HepG2 (cell line): Measurements from ENCODE around the gene CBX2. TPM values are rescaled to one million over a fixed set of nuclear protein-coding genes. Genes with fewer than 3 reads are reported as not detected.
A peak's percentile ranks its signal among the peaks of the same experiment; 100 is the strongest.

Experiments used
- ATAC-seq: fragments of 200-7000 bp; cut with Tn5 transposase; 3 replicates; pipeline ENCODE4 v1.9.1; 2020; ENCODE audit warnings: mild to moderate bottlenecking, moderate library complexity
- BruUV-seq: library from RNA; stranded (reverse); fragments of 400-500 nt; replicated peaks from 2 replicates; lab custom pipeline; 2021; lab: Mats Ljungman, UMichigan
- CTCF ChIA-PET: fragments of 300-600 bp; formaldehyde crosslinking; extraction: SDS; loops from one replicate; lab custom pipeline; 2021; ENCODE audit warnings: low total read pairs, inconsistent platforms, low intra/inter-chr PET ratio; lab: Yijun Ruan, JAX
- POLR2A ChIA-PET: fragments of 350-600 bp; sonication (Branson Sonifier 250); formaldehyde crosslinking; loops from one replicate; lab custom pipeline; 2020; ENCODE audit warnings: antibody characterized with exemption, inconsistent platforms; lab: Yijun Ruan, JAX
- DNase-seq: peaks from one replicate; pipeline ENCODE4 v3.0.0-alpha.2; 2015; ENCODE audit warnings: low spot score
- FAIRE-seq: peaks from 3 replicates; lab custom pipeline; 2011; peaks lifted over from hg19 to GRCh38; lab: Jason Lieb, UNC
- H2AFZ ChIP-seq: one replicate; pipeline ENCODE4 v1.6.1; 2011; ENCODE audit warnings: low read length, inconsistent platforms
- H3K27ac ChIP-seq: fragments of 300-600 bp; 3 replicates; pipeline ENCODE4 v1.8.0; 2011; ENCODE audit warnings: mixed run types, mild to moderate bottlenecking, mixed read lengths, low read length, inconsistent platforms; ENCODE audit not compliant: insufficient read depth; ENCODE audit errors: extremely low read length
- H3K27me3 ChIP-seq, 2 experiments: fragments of 200-600 bp in 1 of 2; 2 replicates in 1 of 2; 3 replicates in 1 of 2; pipeline versions ENCODE4 v1.6.0 to v1.8.0; 2011; ENCODE audit warnings: low read length in 2 of 2, mild to moderate bottlenecking in 2 of 2, moderate library complexity in 2 of 2, inconsistent platforms in 1 of 2; ENCODE audit not compliant: insufficient read depth in 2 of 2, control insufficient read depth in 1 of 2
- H3K36me3 ChIP-seq, 2 experiments: fragments of 200-600 bp in 1 of 2; replicated peaks in 1 of 2; 2 replicates in 1 of 2; 3 replicates in 1 of 2; pipeline versions ENCODE4 v1.5.1 to v1.8.0; 2011; ENCODE audit warnings: low read length in 2 of 2, inconsistent platforms in 1 of 2; ENCODE audit not compliant: insufficient read depth in 2 of 2, control insufficient read depth in 1 of 2
- H3K4me1 ChIP-seq: 2 replicates; pipeline ENCODE4 v1.5.1; 2012; ENCODE audit warnings: low read length, inconsistent platforms; ENCODE audit not compliant: insufficient read depth
- H3K4me2 ChIP-seq: 2 replicates; pipeline ENCODE4 v1.6.0; 2011; ENCODE audit warnings: low read depth, low read length, inconsistent platforms
- H3K4me3 ChIP-seq, 3 experiments: fragments of 200-600 bp in 1 of 3; sonication (generic), shearing (Covaris generic) in 1 of 3; replicated peaks in 1 of 3; 2 replicates each; pipeline ENCODE4 v1.5.1; 2011 to 2016; ENCODE audit warnings: low read length in 3 of 3, inconsistent platforms in 2 of 3, low read depth in 2 of 3, mild to moderate bottlenecking in 2 of 3, control low read depth in 1 of 3, mixed read lengths in 1 of 3; ENCODE audit not compliant: insufficient read depth in 1 of 3
- H3K79me2 ChIP-seq: one replicate; pipeline ENCODE4 v1.6.1; 2011; ENCODE audit warnings: low read length, inconsistent platforms; ENCODE audit not compliant: insufficient read depth
- H3K9ac ChIP-seq: 2 replicates; pipeline ENCODE4 v1.6.0; 2011; ENCODE audit warnings: mild to moderate bottlenecking, low read depth, low read length, inconsistent platforms; ENCODE audit not compliant: insufficient read depth
- H3K9me3 ChIP-seq: 2 replicates; pipeline ENCODE4 v1.5.1; 2012; ENCODE audit warnings: mild to moderate bottlenecking, low read length
- H4K20me1 ChIP-seq: 2 replicates; pipeline ENCODE4 v1.6.0; 2011; ENCODE audit warnings: inconsistent platforms, mild to moderate bottlenecking, low read length, moderate library complexity; ENCODE audit not compliant: insufficient read depth
- ATF1 ChIP-seq: IDR thresholded peaks from 2 replicates; pipeline ENCODE4 v1.6.1; 2016; ENCODE audit warnings: mild to moderate bottlenecking, control low read depth
- ATRX ChIP-seq: sonication (generic); formaldehyde crosslinking; IDR thresholded peaks from 2 replicates; pipeline ENCODE4 v1.4.0; 2020; ENCODE audit warnings: missing genetic modification reagents, borderline replicate concordance
- DRAP1 ChIP-seq: IDR thresholded peaks from 2 replicates; pipeline ENCODE4 v1.6.1; 2016; ENCODE audit warnings: missing genetic modification reagents, missing compliant biosample characterization
- ETS1 ChIP-seq: sonication (generic); formaldehyde crosslinking; IDR thresholded peaks from 2 replicates; pipeline ENCODE4 v1.4.0; 2020; ENCODE audit warnings: missing genetic modification reagents
- HOXD1 ChIP-seq: sonication (generic); formaldehyde crosslinking; IDR thresholded peaks from 2 replicates; pipeline ENCODE4 v1.5.0; 2020; ENCODE audit warnings: missing genetic modification reagents
- KDM1A ChIP-seq: IDR thresholded peaks from 2 replicates; pipeline ENCODE4 v1.6.1; 2016; ENCODE audit warnings: missing compliant biosample characterization
- KLF16 ChIP-seq, 2 experiments: sonication (generic) in 1 of 2; formaldehyde crosslinking in 1 of 2; IDR thresholded peaks; 2 replicates each; pipeline versions ENCODE4 v1.6.1 to v1.8.0; 2016 to 2023; ENCODE audit warnings: missing genetic modification reagents in 2 of 2, missing compliant biosample characterization in 1 of 2
- MAFG ChIP-seq: sonication (generic); formaldehyde crosslinking; IDR thresholded peaks from 2 replicates; pipeline ENCODE4 v1.5.1; 2020; ENCODE audit warnings: mild to moderate bottlenecking, missing genetic modification reagents
- POLR2A ChIP-seq, 2 experiments: IDR thresholded peaks; 2 replicates each; pipeline ENCODE4 v1.6.1; 2011; ENCODE audit warnings: low read depth in 2 of 2, low read length in 2 of 2, mild to moderate bottlenecking in 1 of 2, moderate library complexity in 1 of 2; ENCODE audit not compliant: insufficient read depth in 1 of 2
- SMAD3 ChIP-seq: sonication (generic); formaldehyde crosslinking; IDR thresholded peaks from 2 replicates; pipeline ENCODE4 v1.4.0; 2020; ENCODE audit warnings: missing genetic modification reagents
- SMARCC2 ChIP-seq: fragments of 450-650 bp; IDR thresholded peaks from 2 replicates; pipeline ENCODE4 v1.6.1; 2017; ENCODE audit warnings: antibody characterized with exemption, mild to moderate bottlenecking
- TBX2 ChIP-seq: sonication (generic); formaldehyde crosslinking; IDR thresholded peaks from 2 replicates; pipeline ENCODE4 v1.5.0; 2020; ENCODE audit warnings: missing genetic modification reagents, mild to moderate bottlenecking, borderline replicate concordance
- ZBTB46 ChIP-seq: sonication (generic); formaldehyde crosslinking; IDR thresholded peaks from 2 replicates; pipeline ENCODE4 v1.4.0; 2020; ENCODE audit warnings: mild to moderate bottlenecking, missing genetic modification reagents, borderline replicate concordance
- ZFAT ChIP-seq: sonication (generic); formaldehyde crosslinking; conservative IDR thresholded peaks from 2 replicates; pipeline ENCODE4 v1.8.1; 2023; ENCODE audit warnings: missing genetic modification reagents, inconsistent platforms
- ZMYM2 ChIP-seq: sonication (generic); formaldehyde crosslinking; IDR thresholded peaks from 2 replicates; pipeline ENCODE4 v1.8.0; 2022; ENCODE audit warnings: mild to moderate bottlenecking, missing genetic modification reagents
- ZNF501 ChIP-seq: sonication (generic); formaldehyde crosslinking; IDR thresholded peaks from 2 replicates; pipeline ENCODE4 v1.5.1; 2020; ENCODE audit warnings: mild to moderate bottlenecking, moderate library complexity, missing genetic modification reagents
- ZNF513 ChIP-seq: sonication (generic); formaldehyde crosslinking; conservative IDR thresholded peaks from 2 replicates; pipeline ENCODE4 v1.5.0; 2020; ENCODE audit warnings: missing genetic modification reagents
- ZNF530 ChIP-seq: sonication (generic); formaldehyde crosslinking; IDR thresholded peaks from 2 replicates; pipeline ENCODE4 v1.5.0; 2020; ENCODE audit warnings: low read depth, mild to moderate bottlenecking, missing genetic modification reagents
- ZNF550 ChIP-seq: sonication (generic); formaldehyde crosslinking; IDR thresholded peaks from 2 replicates; pipeline ENCODE4 v1.4.0; 2020; ENCODE audit warnings: mild to moderate bottlenecking, missing genetic modification reagents, borderline replicate concordance
- ZNF629 ChIP-seq: sonication (generic); formaldehyde crosslinking; conservative IDR thresholded peaks from 2 replicates; pipeline ENCODE4 v1.5.0; 2020; ENCODE audit warnings: missing genetic modification reagents
- WGBS: methylation state at CpG from one replicate; pipeline ENCODE4 v1.1.6; 2017; ENCODE audit warnings: low lambda C conversion rate; 5-methylcytosine and 5-hydroxymethylcytosine counted together
- in situ Hi-C: cut with HindIII; loops from 2 replicates; pipeline ENCODE4 v1.10.0; 2017; ENCODE audit warnings: low pct_unique_long_range_greater_than_20kb; ENCODE audit not compliant: extremely low pct_ligation_motif_present
- intact Hi-C: fragments of 100-400 bp; cut with micrococcal nuclease; formaldehyde crosslinking; loops from one replicate; pipeline ENCODE4 v1.10.0; 2022; ENCODE audit not compliant: unreplicated experiment
- polyA plus RNA-seq, 8 experiments: library from polyadenylated mRNA; depleted of rRNA in 3 of 8; stranded (reverse) in 7 of 8; unstranded in 1 of 8; fragments of >200 nt; fragmentation: Illumina TruSeq in 4 of 8; extraction: Trizol in 4 of 8; gene quantifications; 2 replicates each; pipeline versions ENCODE4 v1.2.1 to v1.2.3, GENCODE V29; 2011 to 2016; ENCODE audit warnings: low read depth in 4 of 8, missing spikeins in 1 of 8, mixed read lengths in 1 of 8; ENCODE audit not compliant: insufficient read depth in 1 of 8
- total RNA-seq, 5 experiments: library from RNA; depleted of rRNA; stranded (reverse); fragments of >200 nt; fragmentation: Illumina TruSeq; extraction: Trizol; gene quantifications; 2 replicates each; pipeline ENCODE4 v1.2.3, GENCODE V29; 2016; ENCODE audit warnings: low read depth in 1 of 5

CBX2 gene
- total and polyA plus RNA-seq, 2 of the 13 experiments (the other 11 are each of a cell fraction or from before 2014, with no cell fraction given): 14.5 to 31.1 TPM

- CTCF ChIA-PET: no interaction called here
- Histone ChIP-seq H4K20me1 (peaks cover 14% of the 10 kb centered on the region; the same call in 1 of the 2 replicates), H3K9ac (peak overlapping the region; percentile 65), H3K27me3 (peaks cover 1 to 11% of the 10 kb centered on the region in 2 experiments; a peak in 3 of 5 replicates), H3K4me3 (peak overlapping the region; percentile 35 to 67 (median 58)), H3K79me2 (peaks cover 16% of the 10 kb centered on the region), H3K27ac (peak overlapping the region; percentile 69), H3K9me3 (no peaks in the 10 kb centered on the region), H3K4me2 (peak overlapping the region; percentile 92), H2AFZ (no peak overlapping the region), H3K4me1 (peaks cover 77% of the 10 kb centered on the region), H3K36me3 (peaks cover 9 to 19% of the 10 kb centered on the region in 2 experiments; a peak in 3 of 5 replicates)
- intact Hi-C loops: loop anchor here (5.0 kb wide), 1 partner anchor 34 kb away; no protein-coding TSS in a partner anchor
- DNase-seq (peak; percentile 44), FAIRE-seq (peak; percentile 53), ATAC-seq (peak; percentile 14; the same call in 2 of the 3 replicates)
- POLR2A ChIA-PET: interaction anchor here (0.7 to 1.5 kb wide), 3 partner anchors 16 to 34 kb away, joined by 3 to 8 read pairs (median 6); partner anchors contain the start of gene CBX8
- WGBS: 3% methylated on average over 11 of the region's 11 CpGs
- in situ Hi-C loops: no loop called here
- BruUV-seq: no TSS peak
- TF ChIP-seq TBX2 (no peak; the same call in 1 of the 2 replicates), ZFAT (CRISPR knock-in tag) (no peak), ZNF501 (CRISPR knock-in tag) (no peak), ETS1 (CRISPR knock-in tag) (no peak), KLF16 (CRISPR knock-in tag; IDR thresholded peaks at IDR 0.05) (peak in 1 of 2 experiments; percentile 79; a peak in 1 of 4 replicates), ZNF550 (no peak), SMAD3 (0 out of 2 replicates have a peak, but pooled peaks have one; percentile 39), KDM1A (CRISPR knock-in tag) (no peak), ZNF513 (CRISPR knock-in tag) (no peak), MAFG (CRISPR knock-in tag) (no peak), ZBTB46 (no peak), DRAP1 (CRISPR knock-in tag) (peak; percentile 73), ZMYM2 (CRISPR knock-in tag) (0 out of 2 replicates have a peak, but pooled peaks have one; percentile 20), POLR2A (IDR thresholded peaks at IDR 0.05; ENCODE audit: insufficient read depth in 1 of 2, low read depth in 2 of 2, low read length in 2 of 2) (0 out of 4 replicates have a peak, but pooled peaks of 1 of the 2 experiments have one; percentile 26), HOXD1 (CRISPR knock-in tag) (no peak), ATF1 (CRISPR knock-in tag) (peak; percentile 47; the same call in 1 of the 2 replicates), ATRX (no peak), SMARCC2 (no peak), ZNF530 (CRISPR knock-in tag) (no peak), ZNF629 (CRISPR knock-in tag) (no peak)
These were observed 1.4 kb upstream of the CBX2 start for GRCh38 chr17:79776376-79777119.
